ENCODE data around the gene XK. TPM values are rescaled to one million over a fixed set of nuclear protein-coding genes. Genes with fewer than 3 reads are reported as not detected.

The XK gene
- total and polyA plus RNA-seq, 12 donors, result 1.8 to 10.1 (median 7.2) TPM

GRCh38 chrX:37686996-37687395 is 1.4 kb downstream of the XK start:
- H3K4me3 ChIP-seq, result peak overlapping the region in 4 of 10 donors; percentile 51 to 54 (median 52)
- H3K36me3 ChIP-seq, result no peaks in the 10 kb centered on the region
- H3K4me1 ChIP-seq, result peaks cover 0 to 8% (median 0%) of the 10 kb centered on the region in 9 donors
- TF ChIP-seq CTCF (IDR thresholded peaks at IDR 0.05), result no peak
- no peaks in the 10 kb centered on the region for H3K9me3 ChIP-seq
- peaks cover 0 to 23% (median 0%) of the 10 kb centered on the region in 7 donors for H3K27me3 ChIP-seq
- 76 to 81% methylated on average over 3 of the region's 3 CpGs for WGBS, 2 donors
- DNase-seq (no peak), ATAC-seq (no peak)
- H3K27ac ChIP-seq, result peak overlapping the region in 2 of 10 donors; percentile 79 to 83
- intact Hi-C loops (cut with DNase I), result no loop called here

GRCh38 chrX:37690119-37690518 is 4.5 kb downstream of the XK start:
- Histone ChIP-seq H3K9me3 (no peaks in the 10 kb centered on the region), H3K27me3 (peaks cover 0 to 32% (median 0%) of the 10 kb centered on the region in 7 donors), H3K36me3 (no peaks in the 10 kb centered on the region), H3K27ac (no peak overlapping the region), H3K4me3 (no peak overlapping the region), H3K4me1 (peaks cover 0 to 5% (median 0%) of the 10 kb centered on the region in 9 donors)
- no peak for DNase-seq
- no peak for ATAC-seq
- intact Hi-C loops (cut with DNase I), result no loop called here
- no peak for TF ChIP-seq CTCF (IDR thresholded peaks at IDR 0.05)

- WGBS, 2 donors, result 93 to 96% methylated on average over 3 of the region's 3 CpGs
- Histone ChIP-seq H3K27ac (no peak overlapping the region), H3K4me3 (no peak overlapping the region), H3K36me3 (no peaks in the 10 kb centered on the region), H3K9me3 (no peaks in the 10 kb centered on the region), H3K27me3 (peaks cover 0 to 17% (median 0%) of the 10 kb centered on the region in 7 donors), H3K4me1 (peaks cover 0 to 4% (median 0%) of the 10 kb centered on the region in 9 donors)
- intact Hi-C loops (cut with DNase I), result no loop called here
- no peak for TF ChIP-seq CTCF (IDR thresholded peaks at IDR 0.05)
- ATAC-seq, result no peak
- DNase-seq, result no peak
Observed at GRCh38 chrX:37692918-37693317, 7.3 kb downstream of the XK start.

- 15 to 23% methylated on average over 1 of the region's 1 CpG for WGBS, 2 donors
- Histone ChIP-seq H3K36me3 (no peaks in the 10 kb centered on the region), H3K9me3 (no peaks in the 10 kb centered on the region), H3K4me1 (peaks cover 0 to 4% (median 0%) of the 10 kb centered on the region in 9 donors), H3K27me3 (peaks cover 0 to 12% (median 0%) of the 10 kb centered on the region in 7 donors), H3K4me3 (no peak overlapping the region), H3K27ac (no peak overlapping the region)
- DNase-seq (no peak), ATAC-seq (peak in 4 of 8 donors; percentile 37 to 89 (median 54))
- TF ChIP-seq CTCF (IDR thresholded peaks at IDR 0.05), result no peak
- intact Hi-C loops (cut with DNase I), result no loop called here
Observed at GRCh38 chrX:37697169-37697760, 11.7 kb downstream of the XK start.
